ENCODE measurements around the gene KCNH6.

Gene KCNH6, protein sequence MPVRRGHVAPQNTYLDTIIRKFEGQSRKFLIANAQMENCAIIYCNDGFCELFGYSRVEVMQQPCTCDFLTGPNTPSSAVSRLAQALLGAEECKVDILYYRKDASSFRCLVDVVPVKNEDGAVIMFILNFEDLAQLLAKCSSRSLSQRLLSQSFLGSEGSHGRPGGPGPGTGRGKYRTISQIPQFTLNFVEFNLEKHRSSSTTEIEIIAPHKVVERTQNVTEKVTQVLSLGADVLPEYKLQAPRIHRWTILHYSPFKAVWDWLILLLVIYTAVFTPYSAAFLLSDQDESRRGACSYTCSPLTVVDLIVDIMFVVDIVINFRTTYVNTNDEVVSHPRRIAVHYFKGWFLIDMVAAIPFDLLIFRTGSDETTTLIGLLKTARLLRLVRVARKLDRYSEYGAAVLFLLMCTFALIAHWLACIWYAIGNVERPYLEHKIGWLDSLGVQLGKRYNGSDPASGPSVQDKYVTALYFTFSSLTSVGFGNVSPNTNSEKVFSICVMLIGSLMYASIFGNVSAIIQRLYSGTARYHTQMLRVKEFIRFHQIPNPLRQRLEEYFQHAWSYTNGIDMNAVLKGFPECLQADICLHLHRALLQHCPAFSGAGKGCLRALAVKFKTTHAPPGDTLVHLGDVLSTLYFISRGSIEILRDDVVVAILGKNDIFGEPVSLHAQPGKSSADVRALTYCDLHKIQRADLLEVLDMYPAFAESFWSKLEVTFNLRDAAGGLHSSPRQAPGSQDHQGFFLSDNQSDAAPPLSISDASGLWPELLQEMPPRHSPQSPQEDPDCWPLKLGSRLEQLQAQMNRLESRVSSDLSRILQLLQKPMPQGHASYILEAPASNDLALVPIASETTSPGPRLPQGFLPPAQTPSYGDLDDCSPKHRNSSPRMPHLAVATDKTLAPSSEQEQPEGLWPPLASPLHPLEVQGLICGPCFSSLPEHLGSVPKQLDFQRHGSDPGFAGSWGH

DNA sequence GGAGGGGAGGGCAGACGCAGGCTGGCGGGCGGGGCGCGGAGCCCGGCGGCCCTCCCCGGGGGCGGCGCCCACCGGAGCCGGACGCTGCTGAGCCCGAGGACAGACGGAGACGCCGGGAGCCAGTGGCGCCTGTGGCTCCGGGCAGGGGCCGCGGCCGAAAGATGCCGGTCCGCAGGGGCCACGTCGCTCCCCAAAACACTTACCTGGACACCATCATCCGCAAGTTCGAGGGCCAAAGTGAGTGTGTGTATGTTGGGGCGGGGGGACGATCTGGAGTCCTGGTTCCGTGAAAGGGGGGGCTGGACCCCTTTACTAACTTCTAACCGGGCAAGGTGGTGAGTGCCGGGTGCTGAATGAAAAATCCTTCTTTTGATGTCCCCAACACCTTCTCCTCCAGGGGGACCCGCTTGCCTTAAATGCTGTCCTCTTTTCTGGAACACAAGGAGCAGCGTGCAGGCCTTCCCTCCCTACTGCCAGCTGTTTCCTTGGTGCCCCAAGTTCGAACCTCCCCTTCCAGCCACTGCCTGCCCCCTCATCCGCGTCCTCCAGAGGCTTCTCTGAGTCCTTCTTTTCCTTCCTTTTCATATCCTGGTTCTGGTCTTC lies at the start of gene KCNH6:
Gene KCNH6 (plus strand): TSS at position 106 of the 603 bp plus-strand sequence. CDS start 56 bp downstream, at position 162.
- peak within 1 kb of the TSS; percentile 29 for H3K4me3 ChIP-seq (ENCODE audit: low read depth, low read length)
- no peak for DNase-seq (ENCODE audit: low read depth)

DNA sequence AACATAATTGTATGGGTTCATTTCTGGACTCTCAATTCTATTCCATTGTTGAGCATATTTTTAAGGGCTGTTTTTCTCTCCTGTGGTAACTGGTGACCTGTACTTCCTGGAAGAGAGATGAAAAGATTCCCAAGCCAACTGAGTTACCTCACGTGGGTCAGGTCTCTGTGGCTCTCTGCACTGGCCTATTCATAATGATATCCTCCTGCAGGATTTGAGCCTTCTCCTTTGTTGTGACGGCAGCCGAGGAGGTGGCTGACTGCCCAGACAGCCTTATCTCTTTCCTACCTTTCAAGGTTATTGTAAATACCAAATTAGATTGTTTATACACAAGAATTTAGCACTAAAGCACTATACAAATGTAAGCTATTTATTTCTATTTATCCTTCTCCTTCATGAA lies 49.0 kb upstream of the KCNH6 start:
- DNase-seq (ENCODE audit: low read depth) = no peak
- no peak overlapping the region for H3K4me3 ChIP-seq (ENCODE audit: low read depth, low read length)

DNA sequence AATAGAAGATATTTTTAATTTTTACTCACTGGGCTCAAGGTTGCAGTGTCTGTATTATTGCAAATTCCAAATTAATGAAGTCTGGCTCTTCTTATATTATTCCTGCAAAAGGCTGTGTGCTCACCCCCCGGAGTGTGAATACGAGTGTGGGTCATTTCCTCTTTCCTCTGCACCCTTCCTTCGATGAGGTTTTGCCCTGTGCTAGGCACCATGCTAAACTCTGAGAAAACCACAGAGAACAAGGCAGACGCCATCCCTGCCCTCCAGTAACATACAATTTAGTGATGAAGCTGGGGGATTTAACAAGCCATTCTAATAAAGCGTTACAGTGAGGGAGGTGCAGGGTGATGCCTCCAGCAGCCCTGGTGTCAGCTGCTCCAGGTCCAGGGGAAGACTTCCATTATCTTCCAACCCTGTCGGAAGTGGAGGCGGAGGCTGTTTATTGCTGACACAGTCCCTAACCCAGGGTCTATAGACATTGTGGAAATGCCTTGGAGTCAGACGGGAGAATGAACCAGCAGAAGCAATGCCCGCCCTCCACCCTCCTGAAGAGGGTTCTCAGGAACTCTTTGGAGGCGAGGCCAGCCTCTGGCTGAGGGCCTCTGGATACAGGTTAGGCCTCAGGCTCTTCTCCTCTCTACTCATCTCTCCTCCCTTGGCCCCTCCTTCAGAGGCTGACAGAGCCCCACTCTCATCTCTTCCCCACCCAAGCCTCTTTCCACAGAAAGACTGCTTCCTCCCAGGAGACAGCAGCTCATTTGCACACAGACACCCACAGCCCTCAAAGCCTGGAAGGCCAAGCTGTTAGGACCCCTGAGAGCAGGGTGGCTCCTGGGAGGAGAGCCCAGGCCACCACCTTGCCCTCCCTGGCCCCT lies 48.3 kb upstream of the KCNH6 start:
- DNase-seq (ENCODE audit: low read depth) = no peak
- no peak overlapping the region for H3K4me3 ChIP-seq (ENCODE audit: low read depth, low read length)

DNA sequence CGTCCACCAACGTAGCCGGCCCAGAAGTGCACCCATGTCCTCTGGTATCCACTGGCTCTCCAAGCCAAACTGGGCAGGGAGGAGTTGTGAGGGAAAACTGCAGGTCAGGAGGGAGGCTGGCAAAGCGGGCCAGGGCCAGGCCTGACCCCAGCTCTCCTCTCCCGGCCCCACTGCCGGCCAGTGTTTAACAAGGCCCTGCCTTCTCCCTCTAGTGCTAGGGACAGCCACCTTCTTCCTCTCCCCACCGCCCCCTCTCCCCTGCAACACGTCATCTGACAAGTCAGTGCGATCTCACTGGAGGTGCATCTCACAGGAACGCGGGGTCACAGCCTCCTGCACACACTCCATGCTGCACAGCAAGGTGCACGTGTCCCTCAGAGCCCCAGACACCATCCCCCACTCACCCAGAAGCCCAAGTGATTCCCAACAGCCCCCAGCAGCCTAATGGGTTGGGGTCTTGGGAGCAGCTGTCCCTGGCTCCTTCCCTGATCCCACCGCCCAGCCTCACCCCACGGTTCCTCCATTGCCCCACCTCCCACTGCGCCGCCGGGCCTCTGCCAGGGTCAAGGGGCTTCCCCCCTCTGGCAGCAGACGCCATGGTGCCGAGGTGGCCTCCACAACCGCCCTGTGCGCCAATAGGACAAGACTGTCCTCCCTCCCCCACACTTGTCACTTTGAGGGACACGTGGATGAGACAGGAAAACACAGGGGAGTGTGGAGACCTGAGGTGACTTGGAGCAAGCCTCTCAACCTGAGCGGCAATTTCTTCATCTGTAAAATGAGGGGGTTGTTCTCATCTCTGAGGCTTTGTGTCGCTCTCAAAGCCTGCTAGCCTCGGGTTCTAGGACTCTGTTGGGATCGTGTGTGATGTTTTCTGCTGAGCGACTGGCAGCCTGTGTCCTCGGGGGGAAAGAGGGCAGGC lies 47.4 kb upstream of the KCNH6 start:
- no peak for DNase-seq (ENCODE audit: low read depth)
- no peak overlapping the region for H3K4me3 ChIP-seq (ENCODE audit: low read depth, low read length)

DNA sequence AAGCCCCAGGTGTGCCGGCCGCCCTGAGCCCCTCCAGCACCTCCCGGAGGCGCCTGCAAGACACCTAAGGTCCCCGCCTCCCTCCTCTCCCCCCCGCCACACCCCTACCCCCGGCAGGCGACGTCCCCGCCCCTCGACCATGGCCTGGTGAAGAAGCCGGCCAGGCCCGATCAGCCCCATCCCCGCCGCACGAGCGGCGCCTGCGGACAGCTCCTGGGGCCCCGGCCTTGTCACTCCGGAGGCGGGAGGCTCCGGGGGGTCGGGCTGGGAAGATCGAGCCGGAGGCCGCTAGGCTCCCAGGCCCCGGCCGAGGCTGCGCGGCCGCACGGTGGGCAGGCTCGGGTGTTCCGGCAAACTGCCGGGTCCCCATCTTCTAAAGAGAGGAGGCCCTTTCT lies 46.7 kb upstream of the KCNH6 start:
- peak overlapping the region; percentile 44 for H3K4me3 ChIP-seq (ENCODE audit: low read depth, low read length)
- DNase-seq (ENCODE audit: low read depth) = no peak

DNA sequence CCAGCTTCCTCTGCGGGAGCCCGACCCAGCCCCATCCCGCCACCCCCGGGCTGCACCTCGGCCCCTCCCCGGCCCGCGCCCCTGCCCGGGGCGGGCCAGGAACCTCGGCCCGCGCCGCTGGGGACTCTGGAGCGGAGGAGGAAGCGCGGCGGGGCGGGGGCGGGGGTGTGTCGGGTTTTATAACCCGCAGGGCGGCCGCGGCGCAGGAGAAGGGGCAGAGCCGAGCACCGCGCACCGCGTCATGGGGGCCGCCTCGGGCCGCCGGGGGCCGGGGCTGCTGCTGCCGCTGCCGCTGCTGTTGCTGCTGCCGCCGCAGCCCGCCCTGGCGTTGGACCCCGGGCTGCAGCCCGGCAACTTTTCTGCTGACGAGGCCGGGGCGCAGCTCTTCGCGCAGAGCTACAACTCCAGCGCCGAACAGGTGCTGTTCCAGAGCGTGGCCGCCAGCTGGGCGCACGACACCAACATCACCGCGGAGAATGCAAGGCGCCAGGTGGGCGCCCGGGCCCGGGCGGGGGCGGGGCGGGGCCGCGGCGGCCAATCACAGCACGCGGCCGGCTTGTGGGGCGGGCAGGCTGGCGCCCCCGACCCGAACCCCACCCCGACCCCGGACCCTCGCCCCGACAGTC lies 46.2 kb upstream of the KCNH6 start, which contains the start of gene ACE:
Gene ACE (plus strand): TSS at position 208 of the 626 bp plus-strand sequence. CDS start 34 bp downstream, at position 242.
- peak within 1 kb of the TSS; percentile 44 for H3K4me3 ChIP-seq (ENCODE audit: low read depth, low read length)
- DNase-seq (ENCODE audit: low read depth) = no peak

DNA sequence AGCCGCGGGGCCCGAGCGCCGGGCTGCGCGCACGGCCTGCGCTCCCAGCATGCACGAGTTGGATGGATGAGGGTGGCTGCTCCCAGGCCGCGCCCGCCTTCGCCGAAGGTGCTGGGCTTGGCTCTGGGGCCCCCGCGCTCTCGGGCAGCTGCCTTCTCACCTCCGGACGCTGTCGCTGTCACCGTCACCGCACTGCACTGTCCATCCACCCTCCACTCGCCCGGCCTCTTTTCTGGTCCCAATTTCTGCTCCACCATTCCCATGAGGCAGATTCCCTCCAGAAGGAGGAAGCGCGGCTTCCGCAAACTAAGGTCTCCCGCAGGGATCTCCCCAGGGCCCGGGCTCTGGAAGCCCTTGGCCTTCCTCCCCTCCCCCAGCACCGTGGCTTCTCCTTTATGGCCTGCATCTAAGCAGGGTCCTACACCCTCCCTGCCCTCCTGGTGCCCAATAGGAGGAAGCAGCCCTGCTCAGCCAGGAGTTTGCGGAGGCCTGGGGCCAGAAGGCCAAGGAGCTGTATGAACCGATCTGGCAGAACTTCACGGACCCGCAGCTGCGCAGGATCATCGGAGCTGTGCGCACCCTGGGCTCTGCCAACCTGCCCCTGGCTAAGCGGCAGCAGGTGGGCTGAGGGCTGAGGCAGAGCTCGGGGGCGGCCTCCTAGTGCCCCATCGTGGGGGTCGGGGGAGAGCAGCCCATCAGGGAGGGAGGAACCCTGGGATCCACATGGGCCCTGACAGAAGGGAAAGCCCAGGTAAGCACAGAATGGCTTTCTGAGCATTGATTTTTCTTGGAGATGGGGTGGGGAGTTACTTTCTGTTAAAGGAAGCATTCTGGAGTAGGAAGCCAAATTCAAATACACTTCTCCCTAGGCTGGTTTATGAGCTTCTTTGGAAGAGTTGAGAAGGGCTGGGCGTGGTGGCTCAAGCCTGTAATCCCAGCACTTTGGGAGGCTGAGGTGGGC lies 45.4 kb upstream of the KCNH6 start:
- DNase-seq (ENCODE audit: low read depth) = no peak
- H3K4me3 ChIP-seq (ENCODE audit: low read depth, low read length) = peak overlapping the region; percentile 44

DNA sequence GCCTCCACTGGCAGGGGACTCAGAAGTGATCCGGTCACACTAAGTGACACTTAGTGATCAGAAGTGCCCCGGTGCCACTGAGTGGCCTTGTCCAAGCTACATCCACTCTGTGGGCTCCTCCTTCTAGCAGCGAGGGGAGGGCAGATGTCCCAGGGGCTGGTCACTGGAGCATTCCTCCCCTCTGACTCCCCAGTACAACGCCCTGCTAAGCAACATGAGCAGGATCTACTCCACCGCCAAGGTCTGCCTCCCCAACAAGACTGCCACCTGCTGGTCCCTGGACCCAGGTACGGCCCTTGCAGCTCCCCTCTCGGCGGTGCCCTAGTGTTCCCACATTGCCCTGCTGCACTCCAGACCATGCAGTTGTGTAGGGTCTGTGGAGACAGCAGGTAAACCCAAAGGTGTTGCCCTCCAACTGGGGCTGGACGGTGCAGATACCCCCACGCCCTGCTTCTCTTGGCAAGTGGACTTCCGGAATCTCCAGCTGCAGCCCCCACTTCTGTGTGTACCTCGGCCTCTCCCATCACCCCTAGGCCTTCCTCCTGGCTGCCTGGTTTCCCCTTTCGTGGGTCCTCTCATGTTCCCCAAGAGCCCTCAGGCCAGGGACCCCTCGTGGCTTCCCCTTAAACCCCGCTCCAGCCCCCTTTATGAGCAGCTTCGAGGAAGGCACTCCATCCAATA lies 44.2 kb upstream of the KCNH6 start:
- peak; percentile 62 for DNase-seq (ENCODE audit: low read depth)
- no peak overlapping the region for H3K4me3 ChIP-seq (ENCODE audit: low read depth, low read length)

DNA sequence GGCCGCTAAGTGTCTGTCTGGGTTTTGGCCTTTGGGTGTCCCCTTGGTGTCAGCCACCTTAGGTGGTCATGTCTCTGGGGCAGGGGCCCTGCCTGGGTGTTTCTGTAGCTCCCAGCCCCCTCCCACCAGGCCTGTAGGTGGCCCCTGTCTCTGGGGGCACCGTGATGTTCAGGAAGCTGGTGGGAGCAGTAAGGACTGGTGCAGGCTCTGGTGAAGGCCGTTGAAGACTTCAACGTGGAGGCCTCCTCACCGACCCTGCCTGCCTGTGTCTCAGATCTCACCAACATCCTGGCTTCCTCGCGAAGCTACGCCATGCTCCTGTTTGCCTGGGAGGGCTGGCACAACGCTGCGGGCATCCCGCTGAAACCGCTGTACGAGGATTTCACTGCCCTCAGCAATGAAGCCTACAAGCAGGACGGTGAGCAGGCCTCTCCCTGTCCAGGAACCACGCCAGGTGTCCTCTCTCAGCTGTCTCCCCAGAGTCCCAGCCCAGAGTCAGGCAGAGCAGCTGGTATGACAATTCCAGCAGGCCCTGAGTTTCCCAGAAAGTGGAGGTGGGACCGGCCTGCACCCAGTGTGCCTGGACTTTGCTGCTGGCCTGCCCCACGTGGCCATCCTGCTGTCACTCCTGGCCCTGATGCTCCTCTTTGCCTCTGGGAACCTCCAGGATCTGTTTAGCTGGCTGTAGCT lies 43.5 kb upstream of the KCNH6 start:
- DNase-seq (ENCODE audit: low read depth) = no peak
- H3K4me3 ChIP-seq (ENCODE audit: low read depth, low read length) = no peak overlapping the region

DNA sequence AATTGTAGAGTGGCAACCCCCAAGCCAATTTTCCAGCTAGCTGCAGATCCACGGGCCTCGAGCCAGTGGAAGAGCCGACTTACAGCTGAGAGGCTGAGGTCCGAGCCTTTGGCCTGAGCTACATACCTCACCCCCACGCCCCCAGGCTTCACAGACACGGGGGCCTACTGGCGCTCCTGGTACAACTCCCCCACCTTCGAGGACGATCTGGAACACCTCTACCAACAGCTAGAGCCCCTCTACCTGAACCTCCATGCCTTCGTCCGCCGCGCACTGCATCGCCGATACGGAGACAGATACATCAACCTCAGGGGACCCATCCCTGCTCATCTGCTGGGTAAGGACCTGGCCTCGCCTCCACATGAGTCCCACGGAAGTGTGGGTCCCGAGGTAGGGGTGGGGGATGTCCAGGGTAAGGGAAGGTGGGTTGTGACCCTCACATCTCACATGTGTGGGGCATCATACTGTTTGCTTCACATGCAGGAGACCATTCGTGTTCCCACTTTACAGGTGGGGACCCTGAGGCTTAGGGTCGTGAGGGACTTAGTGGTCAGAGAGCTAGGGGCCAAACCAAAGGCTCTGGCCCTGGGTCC lies 42.9 kb upstream of the KCNH6 start:
- no peak for DNase-seq (ENCODE audit: low read depth)
- H3K4me3 ChIP-seq (ENCODE audit: low read depth, low read length) = no peak overlapping the region

DNA sequence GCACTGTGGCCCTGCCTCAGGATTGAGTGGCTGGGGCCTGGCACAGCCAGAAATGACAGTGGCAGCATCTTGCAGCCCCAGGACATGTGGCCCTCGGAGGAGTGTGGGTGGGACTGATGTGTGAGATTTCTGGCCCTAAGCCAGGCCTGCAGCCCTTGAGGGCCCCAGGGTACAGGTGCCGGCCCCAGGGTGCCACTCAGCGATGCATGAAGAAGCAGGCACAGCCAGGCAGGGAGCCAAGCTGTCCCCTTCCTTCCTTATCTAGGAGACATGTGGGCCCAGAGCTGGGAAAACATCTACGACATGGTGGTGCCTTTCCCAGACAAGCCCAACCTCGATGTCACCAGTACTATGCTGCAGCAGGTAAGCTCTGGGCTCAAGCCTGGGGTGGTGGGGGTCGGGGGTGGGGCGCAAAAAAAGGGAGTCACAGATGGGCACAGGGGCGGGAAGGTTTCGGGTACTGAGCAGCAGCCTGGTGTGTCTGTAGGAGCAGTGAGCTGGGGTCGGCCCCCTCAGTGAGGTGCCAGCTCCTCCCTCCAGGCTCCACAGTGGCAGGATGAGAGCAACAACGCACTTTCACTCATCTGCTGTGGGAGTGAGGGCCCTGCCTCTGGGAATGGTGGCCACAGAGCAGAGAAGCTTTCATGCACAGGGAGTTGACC lies 42.2 kb upstream of the KCNH6 start:
- no peak for DNase-seq (ENCODE audit: low read depth)

DNA sequence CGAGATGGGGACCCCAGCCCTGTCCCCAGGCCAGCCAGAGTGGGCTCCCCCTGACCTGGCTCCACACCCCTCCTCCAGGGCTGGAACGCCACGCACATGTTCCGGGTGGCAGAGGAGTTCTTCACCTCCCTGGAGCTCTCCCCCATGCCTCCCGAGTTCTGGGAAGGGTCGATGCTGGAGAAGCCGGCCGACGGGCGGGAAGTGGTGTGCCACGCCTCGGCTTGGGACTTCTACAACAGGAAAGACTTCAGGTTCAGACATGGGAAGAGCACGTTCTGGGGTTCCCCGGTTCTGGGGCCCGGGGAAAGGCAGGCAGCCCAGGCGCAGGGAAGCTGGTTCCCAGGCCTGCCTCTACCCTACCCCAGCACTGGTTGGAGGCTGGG lies 41.7 kb upstream of the KCNH6 start:
- DNase-seq (ENCODE audit: low read depth) = no peak
- H3K4me3 ChIP-seq (ENCODE audit: low read depth, low read length) = no peak overlapping the region

More for the DNA sequence above, 42.2 kb upstream of the KCNH6 start:
- no peak overlapping the region for H3K4me3 ChIP-seq (ENCODE audit: low read depth, low read length)

DNA sequence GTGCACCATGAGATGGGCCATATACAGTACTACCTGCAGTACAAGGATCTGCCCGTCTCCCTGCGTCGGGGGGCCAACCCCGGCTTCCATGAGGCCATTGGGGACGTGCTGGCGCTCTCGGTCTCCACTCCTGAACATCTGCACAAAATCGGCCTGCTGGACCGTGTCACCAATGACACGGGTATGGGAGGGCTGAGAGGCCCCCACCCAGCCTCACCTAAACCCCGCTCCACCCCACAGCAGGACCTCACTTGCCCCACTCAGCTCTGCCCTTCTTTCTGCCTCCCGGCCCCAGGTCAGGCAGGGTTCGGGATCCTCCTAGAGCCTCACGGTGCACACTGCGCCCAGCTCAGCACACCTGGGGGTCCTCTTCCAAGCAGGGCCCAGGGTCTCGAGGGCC lies 40.6 kb upstream of the KCNH6 start:
- no peak for DNase-seq (ENCODE audit: low read depth)
- no peak overlapping the region for H3K4me3 ChIP-seq (ENCODE audit: low read depth, low read length)

DNA sequence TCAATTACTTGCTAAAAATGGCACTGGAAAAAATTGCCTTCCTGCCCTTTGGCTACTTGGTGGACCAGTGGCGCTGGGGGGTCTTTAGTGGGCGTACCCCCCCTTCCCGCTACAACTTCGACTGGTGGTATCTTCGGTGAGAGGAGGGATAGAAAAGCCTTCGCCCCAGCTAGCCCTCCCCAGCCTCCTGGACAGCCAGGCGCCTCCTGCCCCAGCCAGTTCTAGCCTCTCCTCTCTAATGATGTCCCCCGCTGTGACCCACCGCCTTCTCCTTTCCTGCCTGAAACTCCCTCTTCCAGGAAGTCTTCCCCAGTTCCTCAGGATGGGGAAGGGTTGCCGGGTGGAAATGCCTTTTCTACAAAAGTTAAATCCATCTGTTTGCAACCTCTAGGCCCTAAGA lies 40.1 kb upstream of the KCNH6 start:
- no peak for DNase-seq (ENCODE audit: low read depth)
- no peak overlapping the region for H3K4me3 ChIP-seq (ENCODE audit: low read depth, low read length)

Measured in skeletal muscle cell (primary cell).